NCI-H82 treated with DMSO at 0.1 percent for 48 hours (cell line): ENCODE measurements around the gene DNM1.

Source experiments
- DNase-seq: peaks from one replicate; lab custom pipeline; 2025; ENCODE audit not compliant: unreplicated experiment; lab: John Stamatoyannopoulos, UW

The DNM1 gene

DNA sequence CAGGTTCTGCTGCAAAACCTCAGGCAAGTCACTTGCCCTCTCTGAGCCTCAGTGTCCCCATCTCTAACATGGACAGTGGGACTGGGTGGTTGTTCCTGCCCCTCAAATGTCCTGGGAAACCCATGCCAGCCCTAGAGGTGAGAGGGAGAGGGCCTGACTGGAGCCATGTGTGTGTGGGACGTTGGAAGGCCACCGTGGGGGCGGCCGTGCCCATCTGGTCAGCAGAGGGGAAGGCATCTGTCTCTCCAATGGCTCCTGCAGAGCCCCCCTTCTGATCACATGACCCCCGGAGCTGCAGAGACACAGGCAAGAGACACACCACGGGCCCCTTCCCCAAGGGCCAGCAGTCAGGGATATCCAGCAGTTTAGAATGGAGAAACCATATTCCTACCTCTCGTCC lies 1.7 kb downstream of the DNM1 start:
- DNase-seq = no peak

DNA sequence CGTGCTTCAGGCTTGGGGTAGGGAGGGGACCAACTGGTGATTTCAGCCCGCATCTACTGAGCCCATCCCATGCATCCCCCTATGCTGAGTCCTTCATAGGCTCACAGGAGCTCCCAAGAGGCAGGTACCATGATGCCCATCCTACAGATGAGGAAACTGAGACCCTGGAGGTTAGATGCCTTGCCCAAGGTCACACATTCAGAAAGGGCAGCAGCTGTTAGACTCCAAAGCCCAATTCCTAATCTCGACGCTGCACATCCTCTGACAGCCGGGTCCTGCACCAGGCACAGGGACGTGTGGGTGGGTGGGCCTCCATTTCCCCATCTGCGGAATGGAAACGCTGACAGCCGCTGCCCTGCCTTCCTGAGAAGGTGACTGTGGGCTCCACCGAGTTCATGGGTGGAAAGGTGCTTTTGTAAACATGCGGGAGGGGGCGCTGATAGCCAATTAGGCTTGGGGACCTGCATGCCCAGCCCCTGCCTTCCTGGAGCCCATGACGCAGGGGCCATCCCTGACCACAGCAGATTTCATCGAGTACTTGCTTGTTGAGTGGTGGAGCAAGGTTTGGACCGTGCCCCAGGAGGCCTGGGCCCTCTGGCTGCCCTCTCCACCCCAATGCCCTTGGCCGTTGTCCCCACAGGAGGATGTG lies 2.2 kb downstream of the DNM1 start:
- no peak for DNase-seq

DNA sequence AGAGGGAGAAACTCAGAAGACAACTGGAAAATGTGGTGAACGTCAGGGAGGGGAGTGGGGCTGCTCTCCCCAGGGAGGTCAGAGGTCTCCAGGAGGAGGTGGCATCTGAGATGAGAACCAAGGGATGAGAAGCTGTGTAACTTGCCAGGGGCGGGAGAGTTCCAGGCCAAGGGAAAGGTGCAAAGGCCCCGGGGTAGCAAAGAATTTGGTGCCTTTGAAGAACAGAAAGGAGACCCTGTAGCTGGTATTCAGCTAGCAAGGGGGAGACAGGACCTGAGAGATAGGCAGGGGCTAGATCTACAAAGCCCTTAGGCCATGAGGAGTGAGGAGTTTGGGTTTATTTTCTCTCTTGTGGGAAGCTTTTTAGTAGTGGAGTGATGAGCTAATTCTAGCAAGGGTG lies 3.3 kb downstream of the DNM1 start:
- no peak for DNase-seq

DNA sequence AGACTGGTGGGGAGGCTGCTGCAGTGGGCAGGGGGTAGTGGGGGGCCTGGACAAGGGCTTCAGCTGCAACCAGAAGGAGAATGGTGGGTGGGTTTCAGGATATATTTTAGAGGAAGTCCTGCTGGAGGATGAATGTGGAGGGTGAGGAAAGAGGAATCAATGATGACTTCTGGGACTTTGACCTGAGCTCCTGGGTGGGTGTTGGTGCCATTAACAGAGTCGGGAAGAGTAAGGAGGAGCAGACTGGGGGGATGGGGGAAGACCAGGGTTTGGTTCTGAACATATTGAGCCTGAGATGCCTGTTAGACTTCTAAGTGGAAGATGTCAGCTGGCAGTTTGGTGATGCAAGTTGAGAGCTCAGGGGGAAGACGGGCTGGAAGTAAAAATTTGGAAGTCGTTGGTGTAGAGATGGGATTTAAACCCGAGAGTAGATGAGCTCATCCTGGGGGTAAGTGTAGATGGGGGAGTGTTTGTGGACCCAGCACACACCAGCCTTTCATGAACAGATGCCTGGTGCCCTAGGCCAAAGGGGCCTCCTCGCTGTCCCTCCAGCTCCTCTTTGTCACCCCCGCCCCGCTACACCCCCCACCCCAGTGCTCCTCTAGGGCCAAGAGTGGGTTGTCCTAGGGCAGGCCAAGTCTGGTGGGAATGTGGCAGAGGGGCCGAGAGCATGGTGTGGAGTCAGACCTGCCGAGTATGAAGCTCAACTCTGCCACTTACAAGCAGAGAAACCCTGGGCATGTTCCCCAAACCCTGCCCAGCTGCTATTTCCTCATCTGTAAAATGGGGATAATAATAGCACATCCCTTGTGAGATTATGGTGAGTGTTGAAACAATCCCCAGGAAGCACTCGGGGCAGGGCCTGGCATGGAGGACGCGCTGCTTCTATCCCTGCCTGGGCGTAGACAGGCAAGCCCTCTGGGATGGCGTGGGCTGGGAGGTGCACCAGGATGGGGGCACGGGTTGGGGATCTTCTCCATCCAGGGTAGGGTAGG lies 4.0 kb downstream of the DNM1 start:
- no peak for DNase-seq

DNA sequence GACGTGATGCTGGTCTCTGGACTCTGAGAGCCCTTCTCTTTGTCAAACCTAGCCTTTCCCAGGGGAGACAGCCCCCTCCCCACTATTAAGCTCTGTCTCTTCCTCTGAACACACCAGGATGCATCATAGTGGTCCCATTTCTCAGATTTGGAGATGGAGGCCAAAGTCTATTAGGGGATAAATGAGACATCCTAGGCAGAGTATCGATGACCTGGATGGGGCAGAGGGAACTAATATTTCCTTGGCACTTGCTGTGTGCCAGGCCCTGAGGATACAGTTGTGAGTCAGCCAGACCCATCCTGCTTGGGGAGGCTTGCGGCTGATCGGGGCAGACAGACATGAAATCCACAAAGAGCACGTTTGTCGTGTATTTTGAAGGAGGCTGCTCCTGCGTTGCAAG lies 5.2 kb downstream of the DNM1 start:
- DNase-seq = no peak

DNA sequence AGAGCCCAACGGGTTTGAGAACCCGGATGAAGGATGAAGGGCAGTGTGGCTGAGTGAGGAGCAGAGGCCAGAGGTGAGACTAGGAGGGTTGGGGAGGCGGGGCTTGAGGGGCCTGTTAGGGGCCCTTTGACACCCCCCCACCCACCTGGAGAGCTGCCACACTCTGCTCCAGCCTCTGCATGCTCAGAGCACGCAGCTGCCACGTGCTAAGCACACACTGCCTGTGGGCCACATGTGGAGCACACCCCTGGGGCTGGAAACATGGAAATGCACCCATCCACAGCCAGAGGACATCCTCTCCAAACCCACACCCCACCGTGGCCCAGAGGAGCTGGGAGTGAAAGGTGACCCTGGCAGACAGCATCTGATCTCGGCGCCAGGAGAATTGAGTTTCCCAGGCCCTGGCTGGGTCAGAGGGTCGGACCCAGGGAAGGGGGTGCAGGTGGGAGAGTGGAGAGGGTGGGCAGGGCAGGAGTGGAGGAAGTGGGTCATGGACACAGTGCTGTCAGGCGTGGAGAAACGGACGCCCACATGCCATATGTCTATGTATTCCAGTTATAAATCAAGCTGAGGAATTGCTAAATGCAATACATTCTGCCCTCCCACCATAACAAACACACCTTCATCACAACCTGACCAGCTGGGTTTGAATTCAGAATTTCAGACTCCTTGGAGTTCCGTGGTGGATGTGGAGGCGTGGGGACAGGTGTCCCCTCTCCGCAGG lies 5.9 kb downstream of the DNM1 start:
- no peak for DNase-seq

DNA sequence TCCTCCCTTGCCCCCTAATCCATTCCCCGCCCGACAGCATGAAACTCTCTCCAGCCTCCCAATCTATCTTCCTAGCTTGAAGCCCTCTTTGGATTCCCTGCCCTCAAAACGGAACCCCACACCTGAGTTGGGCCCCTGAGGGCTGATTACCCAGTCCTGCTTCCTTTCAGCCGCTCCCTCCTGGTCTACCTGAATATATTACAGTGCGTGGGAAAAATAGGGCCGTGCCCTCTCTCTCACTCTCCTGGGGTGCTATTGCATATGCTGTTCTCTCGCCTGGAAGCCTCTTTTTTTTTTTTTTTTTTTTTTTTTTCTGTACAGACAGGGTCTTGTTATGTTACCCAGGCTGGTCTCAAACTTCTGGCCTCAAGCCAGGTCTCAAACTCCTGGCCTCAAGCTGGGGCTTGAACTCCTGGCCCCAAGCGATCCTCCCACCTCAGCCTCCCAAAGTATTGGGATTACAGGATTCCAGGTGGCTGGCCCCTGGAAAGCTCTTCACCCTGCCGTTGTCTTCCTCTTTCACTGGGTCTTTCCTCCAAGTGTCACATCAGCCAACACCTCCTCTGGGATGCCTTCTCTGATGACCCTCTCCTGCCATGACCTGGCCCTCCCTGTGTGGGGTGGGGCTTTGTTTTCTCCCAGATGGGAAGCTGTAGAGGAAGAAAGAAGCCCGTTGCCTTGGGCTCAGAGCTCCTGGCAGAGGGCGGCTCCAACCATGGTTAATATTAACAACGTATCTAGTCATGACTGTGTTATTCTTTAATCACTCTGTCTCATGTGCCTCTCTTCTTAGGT lies 8.2 kb downstream of the DNM1 start:
- DNase-seq = no peak

DNA sequence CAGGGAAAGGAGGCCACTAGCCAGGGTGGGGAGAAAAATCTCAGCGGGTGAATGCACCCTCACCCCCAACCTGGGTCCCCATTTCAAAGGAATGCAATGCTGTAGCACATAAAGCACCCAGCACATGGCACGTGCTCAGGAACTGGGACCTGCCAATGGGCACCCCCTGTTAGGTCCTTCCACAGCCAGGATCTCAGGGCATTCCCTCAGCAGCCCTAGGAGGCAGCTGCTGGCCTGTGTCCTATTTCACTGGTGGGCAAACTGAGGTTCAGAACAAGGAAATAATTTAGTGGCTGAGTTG lies 8.8 kb downstream of the DNM1 start:
- no peak for DNase-seq

DNA sequence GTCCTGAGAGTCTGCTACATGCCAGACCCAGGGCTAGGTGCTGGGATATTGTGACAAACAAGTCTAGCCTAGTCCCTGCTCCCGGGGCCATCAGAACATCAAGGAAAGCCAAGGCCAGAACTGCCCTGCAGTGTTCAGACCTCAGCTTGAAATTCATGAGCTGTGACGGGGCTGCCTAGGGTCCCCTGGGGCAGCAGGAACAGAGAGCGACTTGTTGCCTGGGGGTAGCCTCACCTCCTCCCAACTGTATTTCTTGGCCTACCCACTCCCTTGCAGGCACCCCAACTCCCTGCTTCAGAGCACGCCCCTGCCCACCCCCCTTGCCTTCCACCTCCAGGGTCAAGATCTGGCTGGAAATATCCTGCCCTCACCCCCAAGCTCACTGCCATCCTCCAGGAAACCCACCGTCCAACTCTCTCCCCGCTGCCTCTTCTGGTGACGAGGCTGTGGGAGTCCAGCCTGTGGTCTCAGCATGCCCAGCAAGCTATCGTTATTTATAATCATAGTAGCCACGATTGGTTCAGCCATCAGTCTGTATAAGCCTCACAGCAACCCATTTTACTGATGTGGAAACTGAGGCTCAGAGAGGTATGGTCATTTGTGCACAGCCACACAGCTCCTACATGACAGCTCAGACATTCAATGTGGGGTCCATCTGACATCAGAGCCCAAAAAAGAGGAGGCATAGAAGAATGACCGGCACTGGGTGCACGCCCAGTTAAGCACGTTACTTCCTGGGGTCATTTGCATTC lies 10.7 kb downstream of the DNM1 start:
- DNase-seq = no peak

DNA sequence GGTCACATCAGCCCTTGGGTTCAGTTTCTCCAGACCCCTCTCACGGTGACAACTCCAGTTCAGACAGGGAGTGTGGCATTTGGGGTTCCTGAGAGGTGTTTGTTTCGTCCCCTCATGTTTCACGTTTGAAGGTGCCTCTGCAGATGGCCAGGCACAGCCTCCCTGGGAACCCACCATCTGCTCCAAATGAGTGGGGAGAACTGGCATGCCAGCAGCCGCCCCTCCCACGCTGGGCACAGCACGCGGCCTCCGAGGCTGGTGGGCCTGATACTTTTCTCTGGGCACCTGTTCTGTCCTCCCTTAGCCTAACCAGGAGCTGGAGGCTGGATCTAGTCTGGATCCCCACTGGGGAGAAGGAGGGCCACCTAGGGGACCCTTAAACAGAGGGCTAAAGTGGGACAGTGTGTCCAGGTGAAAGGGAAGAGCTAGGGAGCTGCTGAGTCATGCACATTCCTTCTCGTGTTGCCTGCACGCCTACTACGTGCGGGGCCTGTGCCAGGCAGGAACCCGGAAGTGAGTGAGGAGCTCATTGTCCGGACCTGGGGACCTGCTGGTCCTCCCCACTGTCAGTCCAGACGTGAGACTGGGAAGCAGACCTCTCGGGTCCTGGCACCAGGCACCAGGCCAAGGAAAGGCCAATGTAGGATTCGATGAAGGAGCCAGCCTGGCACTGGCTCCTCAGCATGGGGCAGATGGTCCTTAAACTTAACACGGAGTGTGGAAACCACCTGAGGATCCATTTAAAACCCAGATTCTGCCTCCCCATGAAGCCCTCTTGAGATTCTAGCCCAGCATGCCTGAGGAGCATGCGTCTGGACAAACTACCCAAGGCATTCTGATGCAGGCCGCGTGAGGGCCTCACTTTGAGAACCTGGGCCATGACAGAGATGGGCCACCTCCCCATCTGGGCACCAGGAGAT lies 11.7 kb downstream of the DNM1 start:
- DNase-seq = no peak

DNA sequence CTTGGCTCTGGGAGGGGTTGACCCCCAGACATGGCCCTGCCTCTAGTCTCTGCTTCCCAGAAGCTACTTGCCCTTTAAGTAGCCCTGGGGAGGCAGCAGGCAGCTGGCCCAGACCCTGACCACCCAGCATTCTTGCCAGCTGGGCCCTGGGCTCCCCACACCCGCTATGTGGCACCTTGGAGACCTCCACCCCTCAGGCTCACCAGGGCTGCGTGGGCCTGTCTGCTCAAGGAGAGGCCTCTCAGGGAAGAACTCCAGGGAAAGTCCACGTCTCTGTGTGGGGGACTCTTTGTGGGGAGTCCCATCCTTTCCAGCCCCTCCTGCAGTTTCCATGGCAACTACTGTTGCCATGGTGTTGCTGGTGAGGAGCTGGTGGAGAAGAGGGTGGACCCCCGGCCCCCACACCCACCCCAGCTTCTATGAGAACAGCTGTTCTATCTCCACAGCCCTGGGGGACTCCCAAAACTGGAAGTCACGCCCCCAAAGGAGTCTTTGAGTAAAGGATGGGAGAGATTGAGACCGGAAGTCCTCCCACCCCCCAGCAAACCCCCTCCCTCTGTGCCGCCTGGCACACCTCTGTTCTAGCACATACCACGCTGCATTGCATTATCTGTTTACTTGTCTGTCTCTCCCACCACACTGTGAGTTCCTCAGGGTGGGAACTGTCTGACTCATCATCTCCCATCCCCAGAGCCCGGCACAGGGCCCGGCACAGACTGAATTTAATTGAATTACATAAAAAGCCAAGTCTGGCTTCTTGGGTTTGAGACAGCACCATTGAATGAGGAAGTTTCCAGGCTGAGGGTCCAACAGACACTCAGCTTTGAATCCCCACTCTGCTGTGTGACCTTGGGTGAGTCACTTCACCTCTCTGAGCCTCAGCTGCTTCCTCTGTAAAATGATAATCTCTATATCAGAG lies 12.6 kb downstream of the DNM1 start:
- DNase-seq = no peak

DNA sequence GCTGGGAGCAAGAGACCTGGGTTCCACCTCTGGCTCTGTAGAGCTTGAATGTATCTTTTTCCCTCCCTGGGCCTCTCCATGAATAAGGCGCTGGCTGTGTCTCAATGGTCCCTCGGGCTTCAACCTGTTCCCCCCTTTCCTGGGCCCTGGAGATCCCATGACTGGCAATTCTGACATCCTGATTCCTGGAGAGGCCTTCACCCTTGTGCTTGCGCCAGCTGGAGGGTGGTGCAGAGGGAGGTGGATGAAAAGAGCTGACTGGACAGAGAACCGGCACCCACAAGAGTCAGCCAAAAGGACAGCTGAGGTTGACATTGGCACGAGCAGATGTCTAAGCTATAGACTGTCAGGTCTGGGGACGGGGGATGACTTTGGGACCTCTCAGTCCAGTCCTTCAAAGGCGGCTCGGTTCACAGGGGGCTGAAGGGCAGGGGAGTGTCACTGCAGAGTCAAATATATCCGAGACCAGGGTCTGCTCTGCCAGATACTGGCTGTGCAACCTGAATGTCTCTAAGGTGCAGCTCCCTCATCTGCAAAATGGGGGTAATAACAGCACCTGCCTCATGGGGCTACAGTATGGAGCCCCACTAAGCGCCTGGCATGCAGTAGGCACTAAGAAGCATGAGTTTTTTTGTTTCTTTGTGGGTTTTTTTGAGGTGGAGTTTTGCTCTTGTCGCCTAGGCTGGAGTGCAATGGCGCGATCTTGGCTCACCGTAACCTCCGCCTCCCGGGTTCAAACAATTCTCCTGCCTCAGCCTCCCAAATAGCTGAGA lies 13.8 kb downstream of the DNM1 start:
- no peak for DNase-seq

DNA sequence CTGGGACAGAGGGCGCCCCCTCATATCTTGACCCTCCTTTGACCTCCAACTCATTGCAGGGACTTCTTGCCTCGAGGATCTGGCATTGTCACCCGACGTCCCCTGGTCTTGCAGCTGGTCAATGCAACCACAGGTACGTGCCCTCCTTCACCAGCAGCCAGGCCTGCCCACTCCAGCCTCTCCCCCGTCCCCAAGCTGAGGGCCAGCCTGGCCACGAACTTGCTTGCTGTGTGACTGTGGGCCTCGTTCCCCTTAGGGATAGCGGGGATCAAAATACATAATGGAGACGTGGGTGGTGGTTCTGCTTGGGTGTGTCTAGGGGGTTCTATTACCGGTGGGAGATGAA lies 15.0 kb downstream of the DNM1 start:
- DNase-seq = no peak

DNA sequence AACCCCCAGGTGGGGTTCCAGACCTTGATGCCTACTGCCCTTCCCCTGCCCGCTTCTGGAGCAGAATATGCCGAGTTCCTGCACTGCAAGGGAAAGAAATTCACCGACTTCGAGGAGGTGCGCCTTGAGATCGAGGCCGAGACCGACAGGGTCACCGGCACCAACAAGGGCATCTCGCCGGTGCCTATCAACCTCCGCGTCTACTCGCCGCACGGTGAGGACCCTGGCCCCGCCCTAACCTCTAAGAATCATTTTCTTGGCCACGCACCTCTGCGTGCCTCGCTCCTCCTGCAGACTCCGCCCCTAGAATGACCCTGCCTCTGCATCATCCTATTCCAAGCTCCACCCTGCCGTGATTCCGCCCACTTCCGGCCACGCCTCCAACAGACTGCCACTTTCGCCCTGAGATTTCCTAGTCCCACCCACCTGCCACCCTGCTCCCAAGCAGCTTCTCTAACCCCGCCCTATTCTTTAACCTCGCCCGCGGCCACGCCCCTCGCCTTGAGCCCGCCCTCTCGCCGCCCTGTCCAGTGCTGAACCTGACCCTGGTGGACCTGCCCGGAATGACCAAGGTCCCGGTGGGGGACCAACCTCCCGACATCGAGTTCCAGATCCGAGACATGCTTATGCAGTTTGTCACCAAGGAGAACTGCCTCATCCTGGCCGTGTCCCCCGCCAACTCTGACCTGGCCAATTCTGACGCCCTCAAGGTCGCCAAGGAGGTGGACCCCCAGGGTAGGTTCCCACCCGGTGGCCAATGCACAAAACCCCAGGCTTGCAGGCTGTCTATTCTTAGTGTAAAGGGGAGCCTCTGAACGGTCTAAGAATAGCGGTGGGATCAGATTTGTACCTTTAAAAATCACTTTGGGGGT lies 15.6 kb downstream of the DNM1 start:
- peak; percentile 92 for DNase-seq

DNA sequence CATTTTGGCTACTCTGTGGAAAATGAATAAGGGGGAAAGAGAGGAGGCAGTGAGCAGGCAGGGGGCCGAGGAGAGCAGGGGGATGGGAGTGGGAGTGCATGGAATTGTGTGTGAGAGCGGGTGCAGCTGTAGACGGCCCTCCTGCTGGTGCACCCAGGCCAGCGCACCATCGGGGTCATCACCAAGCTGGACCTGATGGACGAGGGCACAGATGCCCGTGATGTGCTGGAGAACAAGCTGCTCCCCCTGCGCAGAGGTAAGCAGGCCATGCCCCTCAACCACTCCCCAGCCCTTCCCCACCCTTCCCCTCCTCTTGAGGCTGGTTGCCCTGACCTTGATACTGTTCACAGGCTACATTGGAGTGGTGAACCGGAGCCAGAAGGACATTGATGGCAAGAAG lies 16.7 kb downstream of the DNM1 start:
- no peak for DNase-seq

DNA sequence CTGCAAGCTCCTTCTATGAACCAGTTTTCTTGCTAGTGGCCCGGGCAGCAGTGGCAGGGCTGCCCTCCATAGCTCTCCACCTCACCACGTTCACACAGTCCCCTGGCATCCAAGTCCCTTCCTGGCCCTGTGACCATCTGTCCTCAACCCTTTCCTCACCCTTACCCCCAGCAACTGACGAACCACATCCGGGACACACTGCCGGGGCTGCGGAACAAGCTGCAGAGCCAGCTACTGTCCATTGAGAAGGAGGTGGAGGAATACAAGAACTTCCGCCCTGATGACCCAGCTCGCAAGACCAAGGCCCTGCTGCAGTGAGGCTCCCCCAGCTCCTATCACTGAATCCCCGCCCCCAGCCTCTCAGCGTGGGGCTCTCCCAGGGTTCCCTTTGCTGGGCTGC lies 18.8 kb downstream of the DNM1 start:
- no peak for DNase-seq
